ENCODE data around the gene ACSS3.

ACSS3 gene

DNA sequence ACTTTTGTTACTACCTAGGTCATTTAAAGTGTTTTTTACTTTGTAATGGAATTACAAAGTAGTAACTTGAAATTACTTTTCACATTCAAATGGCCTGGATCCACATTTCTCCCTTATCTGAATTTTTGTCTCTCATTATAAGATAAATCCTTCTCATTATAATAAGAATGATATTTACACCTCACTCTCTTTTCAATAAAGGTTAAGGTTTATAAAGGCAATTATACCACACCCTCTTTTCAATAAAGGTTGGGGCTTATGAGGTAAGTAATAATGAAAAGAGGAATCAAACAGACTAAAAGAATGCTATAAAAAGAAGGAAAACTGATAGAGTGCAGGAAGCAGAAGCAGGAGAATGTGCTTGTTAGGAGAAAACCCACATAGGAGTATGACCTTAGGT is 210.8 kb downstream of the ACSS3 start:
- TF ChIP-seq, protein P1, sequence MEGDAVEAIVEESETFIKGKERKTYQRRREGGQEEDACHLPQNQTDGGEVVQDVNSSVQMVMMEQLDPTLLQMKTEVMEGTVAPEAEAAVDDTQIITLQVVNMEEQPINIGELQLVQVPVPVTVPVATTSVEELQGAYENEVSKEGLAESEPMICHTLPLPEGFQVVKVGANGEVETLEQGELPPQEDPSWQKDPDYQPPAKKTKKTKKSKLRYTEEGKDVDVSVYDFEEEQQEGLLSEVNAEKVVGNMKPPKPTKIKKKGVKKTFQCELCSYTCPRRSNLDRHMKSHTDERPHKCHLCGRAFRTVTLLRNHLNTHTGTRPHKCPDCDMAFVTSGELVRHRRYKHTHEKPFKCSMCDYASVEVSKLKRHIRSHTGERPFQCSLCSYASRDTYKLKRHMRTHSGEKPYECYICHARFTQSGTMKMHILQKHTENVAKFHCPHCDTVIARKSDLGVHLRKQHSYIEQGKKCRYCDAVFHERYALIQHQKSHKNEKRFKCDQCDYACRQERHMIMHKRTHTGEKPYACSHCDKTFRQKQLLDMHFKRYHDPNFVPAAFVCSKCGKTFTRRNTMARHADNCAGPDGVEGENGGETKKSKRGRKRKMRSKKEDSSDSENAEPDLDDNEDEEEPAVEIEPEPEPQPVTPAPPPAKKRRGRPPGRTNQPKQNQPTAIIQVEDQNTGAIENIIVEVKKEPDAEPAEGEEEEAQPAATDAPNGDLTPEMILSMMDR (IDR thresholded peaks at IDR 0.05; ENCODE audit: borderline replicate concordance, insufficient read depth, low read depth, low read length), result no peak
- no peak overlapping the region for H3K4me3 ChIP-seq (ENCODE audit: low read depth, low read length)

DNA sequence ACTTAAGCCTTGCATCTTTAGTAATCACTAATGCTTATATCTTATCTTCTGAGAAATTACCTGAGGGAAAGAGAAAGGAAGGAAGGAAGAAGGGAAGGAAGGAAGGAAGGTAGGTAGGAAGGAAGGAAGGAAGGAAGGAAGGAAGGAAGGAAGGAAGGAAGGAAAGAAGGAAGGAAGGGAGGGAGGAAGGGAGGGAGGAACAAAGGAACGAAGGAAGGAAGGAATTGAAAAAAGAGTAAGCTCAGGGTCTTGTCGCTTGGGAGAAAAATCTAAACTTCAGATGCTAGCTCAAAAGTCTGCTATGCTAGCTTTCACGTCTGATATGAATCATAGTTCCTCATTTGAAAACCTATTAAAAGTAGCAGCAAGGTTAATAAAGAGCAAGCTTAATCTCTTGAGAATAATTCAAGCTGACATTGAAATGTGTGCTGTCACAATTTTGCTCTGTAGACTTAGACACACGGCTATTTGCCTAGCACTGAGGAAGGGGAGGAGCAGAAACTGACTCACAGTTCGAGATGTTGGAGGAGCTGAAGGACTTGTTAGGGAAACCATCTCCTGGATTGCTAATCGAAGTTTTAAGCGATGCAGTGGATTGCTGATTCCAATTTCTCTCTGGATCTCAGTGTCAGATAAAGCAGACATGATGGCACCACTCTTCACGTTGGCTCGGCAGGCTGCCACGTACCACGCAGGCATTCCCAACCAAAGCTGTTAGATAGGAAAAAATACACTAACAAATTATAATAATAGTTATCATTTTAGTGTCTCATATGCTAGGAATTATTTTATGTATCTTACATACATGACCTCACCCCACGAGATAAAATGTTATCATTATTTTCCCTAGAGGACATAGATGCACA is 216.7 kb downstream of the ACSS3 start:
- H3K4me3 ChIP-seq (ENCODE audit: low read depth, low read length), result no peak overlapping the region
- TF ChIP-seq, protein P1 (IDR thresholded peaks at IDR 0.05; ENCODE audit: borderline replicate concordance, insufficient read depth, low read depth, low read length), result no peak

DNA sequence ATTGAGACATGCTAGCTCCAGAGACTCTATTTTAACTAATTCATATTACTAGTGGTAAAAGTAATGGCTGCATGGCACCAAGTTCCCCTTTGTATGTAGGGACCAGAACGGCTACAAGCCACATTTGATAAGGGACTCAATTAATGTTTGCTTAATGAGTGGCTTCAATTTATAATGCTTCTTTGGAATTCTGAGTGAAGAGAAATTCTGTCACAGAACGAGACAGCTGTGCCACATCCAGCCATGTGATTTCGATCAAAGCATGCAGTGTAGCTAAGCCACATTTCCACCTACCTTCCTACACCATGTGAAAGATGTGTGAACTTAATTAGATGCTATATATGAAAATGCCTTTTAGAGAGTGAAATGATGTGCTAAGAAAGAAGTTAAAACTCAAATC is 217.4 kb downstream of the ACSS3 start:
- TF ChIP-seq, protein P1 (IDR thresholded peaks at IDR 0.05; ENCODE audit: borderline replicate concordance, insufficient read depth, low read depth, low read length), result no peak
- no peak overlapping the region for H3K4me3 ChIP-seq (ENCODE audit: low read depth, low read length)

DNA sequence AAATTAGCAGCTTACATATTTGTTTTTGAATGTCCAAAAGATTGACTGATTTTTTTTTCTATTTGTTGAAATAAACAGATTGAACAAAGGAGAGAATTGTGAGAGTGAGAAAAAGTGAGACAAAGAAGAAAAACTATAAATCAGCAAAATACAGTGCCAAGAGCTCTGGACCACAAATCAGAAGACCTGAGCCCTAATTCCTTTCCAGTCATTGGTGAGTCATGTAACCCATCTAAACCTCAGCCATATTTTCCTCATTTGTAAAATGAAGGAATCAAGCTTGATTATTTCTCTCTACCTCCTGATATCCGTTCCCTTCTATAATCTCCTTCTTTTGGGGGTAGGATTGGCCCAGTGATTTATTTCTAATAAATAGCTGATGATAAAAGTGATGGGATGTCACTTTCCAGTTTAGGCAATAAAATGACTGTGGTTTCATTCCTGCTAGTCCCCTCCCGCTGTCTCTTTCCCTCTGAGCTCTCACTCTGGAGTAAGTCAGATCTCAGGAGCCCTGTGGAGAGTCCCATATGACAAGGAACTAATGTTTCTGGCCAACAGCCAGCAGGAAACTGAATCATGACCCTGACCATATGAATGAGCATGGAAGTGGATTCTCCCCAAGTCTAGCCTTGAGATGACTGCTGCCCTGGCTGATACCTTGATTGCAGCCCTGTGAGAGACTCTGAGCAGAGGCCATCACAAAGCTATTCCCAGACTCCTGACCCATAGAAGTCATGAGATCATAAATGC is 218.9 kb downstream of the ACSS3 start:
- no peak overlapping the region for H3K4me3 ChIP-seq (ENCODE audit: low read depth, low read length)
- TF ChIP-seq, protein P1 (IDR thresholded peaks at IDR 0.05; ENCODE audit: borderline replicate concordance, insufficient read depth, low read depth, low read length), result no peak

DNA sequence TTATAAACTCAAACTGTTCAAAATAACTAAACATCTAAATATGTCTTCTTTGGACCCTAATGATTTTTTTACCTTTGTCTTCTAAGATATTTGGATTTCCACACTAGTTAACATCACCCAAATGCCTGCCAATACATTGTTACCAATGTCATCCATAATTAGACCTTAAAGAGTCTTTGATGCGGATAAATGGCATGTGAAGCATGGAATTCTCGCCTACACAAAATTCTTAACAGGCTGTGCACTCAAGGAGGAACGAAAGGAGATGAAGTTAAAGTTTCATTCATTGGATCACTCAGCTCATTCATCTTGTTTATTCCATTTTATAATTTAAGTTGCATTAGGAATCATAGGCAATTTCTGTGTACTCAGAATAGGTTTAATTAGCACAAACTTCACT is 219.7 kb downstream of the ACSS3 start:
- TF ChIP-seq, protein P1 (IDR thresholded peaks at IDR 0.05; ENCODE audit: borderline replicate concordance, insufficient read depth, low read depth, low read length), result no peak
- no peak overlapping the region for H3K4me3 ChIP-seq (ENCODE audit: low read depth, low read length)

DNA sequence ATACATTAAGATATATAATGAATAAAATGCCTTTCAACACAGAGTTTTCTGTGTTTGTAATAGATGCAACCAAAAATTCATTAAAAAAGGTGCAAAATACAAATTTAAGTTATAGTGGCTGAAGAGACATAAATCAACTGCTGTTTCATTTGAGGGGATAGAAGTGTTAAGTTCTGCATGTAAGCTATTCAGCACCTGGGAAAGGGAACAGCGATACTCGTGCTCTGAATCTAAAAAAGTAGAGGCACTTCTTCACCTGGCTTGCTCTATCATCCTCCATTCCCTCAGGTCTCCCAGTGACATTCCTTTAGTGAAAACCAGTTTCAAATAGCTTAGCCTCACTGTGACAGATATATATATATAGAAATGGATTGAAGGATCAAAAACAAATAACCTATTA is 222.6 kb downstream of the ACSS3 start:
- H3K4me3 ChIP-seq (ENCODE audit: low read depth, low read length), result no peak overlapping the region
- TF ChIP-seq, protein P1 (IDR thresholded peaks at IDR 0.05; ENCODE audit: borderline replicate concordance, insufficient read depth, low read depth, low read length), result no peak
